Posterior vena cava (tissue), 2 donors: Measurements from ENCODE around the gene POLDIP3. TPM values are rescaled to one million over a fixed set of nuclear protein-coding genes. Genes with fewer than 3 reads are reported as not detected.
"Not testable (repeated sequence)": the region's sequence is repeated elsewhere in the genome, so short reads cannot be mapped to it uniquely, and the experiment has no call there.

Experiments
- DNase-seq: peaks from one replicate; pipeline ENCODE4 v3.0.0-alpha.2; 2020; ENCODE audit warnings: low spot score
- intact Hi-C, 2 donors: fragments of 100-400 bp; cut with DNase I; formaldehyde crosslinking; loops; one replicate each; pipeline versions ENCODE4 v1.14.1 to v1.14.2; 2022 to 2023
- total RNA-seq, 2 donors: library from RNA; stranded (reverse); fragmentation: NEBNext Ultra II Directional; extraction: Animal tissue kit (Norgen Biotek cat#: 25700); gene quantifications; one replicate each; pipeline ENCODE4 v1.2.1, GENCODE V29; 2021
- donor health status: DM: yes; HTN: yes; CAD: no.
- donor health status: DM: yes; HTN: yes; CAD: no.

The POLDIP3 gene
- total RNA-seq, 2 donors from 2014 or later, result 42.8 to 47.5 TPM

DNA sequence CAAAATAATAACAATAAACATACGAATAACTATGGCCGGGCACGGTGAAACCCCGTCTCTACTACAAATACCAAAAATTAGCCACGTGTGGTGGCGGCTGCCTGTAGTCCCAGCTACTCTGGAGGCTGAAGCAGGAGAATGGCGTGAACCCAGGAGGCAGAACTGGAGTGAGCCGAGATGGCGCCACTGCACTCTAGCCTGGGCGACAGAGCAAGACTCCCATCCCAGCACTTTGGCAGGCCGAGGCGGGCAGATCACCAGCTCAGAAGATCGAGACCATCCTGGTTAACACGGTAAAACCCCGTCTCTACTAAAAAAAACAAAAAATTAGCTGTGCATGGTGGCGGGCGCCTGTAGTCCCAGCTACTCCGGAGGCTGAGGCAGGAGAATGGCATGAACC, 78.0 kb downstream of the POLDIP3 start:
- intact Hi-C loops, DNase-seq: not testable (repeated sequence)

DNA sequence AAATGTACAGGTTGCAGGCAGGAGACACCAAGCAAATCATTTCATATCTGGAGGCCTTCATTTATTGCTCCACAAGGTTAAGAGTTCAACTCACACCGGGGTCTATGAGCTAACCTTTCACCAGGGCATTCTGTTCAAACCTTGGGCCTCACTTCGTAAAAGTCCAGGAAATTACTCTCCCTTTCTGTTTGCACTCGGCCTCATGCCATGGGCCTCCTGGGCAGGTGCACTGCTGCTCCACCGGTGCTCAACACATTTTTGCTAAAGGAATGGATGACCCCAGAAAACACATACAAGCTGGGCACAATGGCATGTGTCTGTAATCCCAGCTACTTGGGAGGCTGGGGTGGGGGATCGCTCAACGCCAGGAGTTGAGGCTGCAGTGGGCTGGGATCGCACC, 78.5 kb downstream of the POLDIP3 start:
- intact Hi-C loops, result no loop called here
- no peak for DNase-seq

DNA sequence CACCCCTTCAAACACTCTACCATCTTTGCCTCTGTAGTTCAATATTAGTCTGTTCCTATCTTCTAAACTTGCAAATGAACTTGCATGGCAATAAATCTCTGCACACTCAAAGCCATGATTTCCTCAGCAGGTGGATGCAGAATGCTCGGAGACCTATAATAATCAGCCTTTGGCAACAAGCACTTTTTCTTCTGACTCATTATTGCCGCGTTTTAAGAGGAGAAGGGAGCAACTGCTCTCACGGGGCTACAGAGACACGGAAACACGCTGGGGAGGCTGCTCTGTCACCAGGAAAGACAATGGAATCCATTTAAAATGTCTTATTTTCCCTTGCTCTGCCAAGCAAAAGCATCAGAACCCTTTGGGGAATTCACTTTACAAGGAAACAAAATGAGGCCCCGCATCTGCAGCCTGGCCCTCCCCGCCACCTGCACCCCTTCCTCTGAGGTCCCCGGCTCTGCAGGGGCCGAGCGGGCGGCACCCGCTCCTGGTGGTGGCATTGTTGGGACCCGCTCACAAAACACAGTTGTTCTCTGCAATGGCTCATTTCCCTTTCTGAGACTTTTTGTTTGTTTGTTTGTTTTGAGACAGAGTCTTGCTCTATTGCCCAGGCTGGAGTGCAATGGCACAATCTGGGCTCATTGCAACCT, 79.5 kb downstream of the POLDIP3 start:
- DNase-seq, intact Hi-C loops: not testable (repeated sequence)

Other genes starting within 250 kb of the POLDIP3 start
- 1 to 10 TPM; 3.7 to 6.7 TPM for gene NFAM1, start 182.5 kb downstream of the POLDIP3 start, total RNA-seq
- 10 to 100 TPM; 26.0 to 32.4 TPM for gene RRP7A, start 95.1 kb downstream of the POLDIP3 start, total RNA-seq
- gene SERHL2, start 60.9 kb downstream of the POLDIP3 start, total RNA-seq, result 1 to 10 TPM; 1.3 to 2.0 TPM
- 1 to 10 TPM in 1 of 2 donors, under 1 TPM in 1; 0.56 to 2.0 TPM for gene ATP5MGL, start 25.7 kb upstream of the POLDIP3 start, total RNA-seq
- 100 to 1,000 TPM; 443 to 468 TPM for gene CYB5R3, start 34.5 kb upstream of the POLDIP3 start, total RNA-seq
- gene A4GALT, start 106.0 kb upstream of the POLDIP3 start, total RNA-seq, result 10 to 100 TPM; 42.2 to 59.8 TPM
- 10 to 100 TPM; 36.9 to 53.0 TPM for gene ARFGAP3, start 242.4 kb upstream of the POLDIP3 start, total RNA-seq